GM18502 (cell line): ENCODE measurements around the gene MAP3K4.

Experiments used
- ATAC-seq: cut with Tn5 transposase; IDR thresholded peaks from one replicate; pipeline ENCODE4 v1.9.1; 2021; ENCODE audit warnings: mild to moderate bottlenecking; ENCODE audit not compliant: unreplicated experiment, poor library complexity

MAP3K4 gene

GRCh38 chr6:161076181-161076677, 84.7 kb downstream of the MAP3K4 start:
- ATAC-seq = no peak

GRCh38 chr6:161079566-161080262, 88.1 kb downstream of the MAP3K4 start:
- no peak for ATAC-seq

GRCh38 chr6:161080263-161080970, 88.8 kb downstream of the MAP3K4 start:
- no peak for ATAC-seq

GRCh38 chr6:161082215-161082614, 90.6 kb downstream of the MAP3K4 start:
- ATAC-seq = no peak

- ATAC-seq = no peak
Observed at GRCh38 chr6:161085246-161085645, 93.7 kb downstream of the MAP3K4 start.

GRCh38 chr6:161088676-161089328, 97.2 kb downstream of the MAP3K4 start:
- ATAC-seq = no peak

GRCh38 chr6:161091151-161091550, 99.6 kb downstream of the MAP3K4 start:
- ATAC-seq = no peak

GRCh38 chr6:161091972-161092701, 100.6 kb downstream of the MAP3K4 start:
- no peak for ATAC-seq

GRCh38 chr6:161094955-161095354, 103.4 kb downstream of the MAP3K4 start:
- no peak for ATAC-seq

GRCh38 chr6:161095916-161096315, 104.3 kb downstream of the MAP3K4 start:
- ATAC-seq = no peak

GRCh38 chr6:161100072-161100471, 108.5 kb downstream of the MAP3K4 start:
- no peak for ATAC-seq

- no peak for ATAC-seq
Observed at GRCh38 chr6:161101517-161101916, 109.9 kb downstream of the MAP3K4 start.

- no peak for ATAC-seq
Observed at GRCh38 chr6:161103475-161103874, 111.9 kb downstream of the MAP3K4 start.

- no peak for ATAC-seq
Observed at GRCh38 chr6:161104966-161105365, 113.4 kb downstream of the MAP3K4 start.

GRCh38 chr6:161105408-161105807, 113.8 kb downstream of the MAP3K4 start:
- ATAC-seq = no peak

GRCh38 chr6:161107779-161108730, 116.5 kb downstream of the MAP3K4 start:
- ATAC-seq = no peak

- no peak for ATAC-seq
Observed at GRCh38 chr6:161108916-161109315, 117.3 kb downstream of the MAP3K4 start.

GRCh38 chr6:161109366-161109765, 117.8 kb downstream of the MAP3K4 start:
- no peak for ATAC-seq

GRCh38 chr6:161110028-161110779, 118.6 kb downstream of the MAP3K4 start:
- ATAC-seq = no peak
